ENCODE data around the gene CPN1. TPM values are rescaled to one million over a fixed set of nuclear protein-coding genes. Genes with fewer than 3 reads are reported as not detected.

CPN1 gene
- total and polyA plus RNA-seq, 2 of the 8 experiments (the other 6 are each of a cell fraction or from before 2014, with no cell fraction given) = 0.15 to 0.20 TPM

- Histone ChIP-seq H2BK5ac (ENCODE audit: low read depth, low read length) (no peak overlapping the region), H2AFZ (ENCODE audit: low read length) (no peak overlapping the region), H2AK5ac (ENCODE audit: low read depth, low read length) (no peak overlapping the region), H3K56ac (replicated peaks; ENCODE audit: insufficient read length, low read depth, low read length) (no peak overlapping the region), H4K8ac (ENCODE audit: extremely low read depth, insufficient read depth, low read length) (no peak overlapping the region), H3K79me2 (ENCODE audit: control insufficient read depth in 1 of 2, insufficient read depth in 2 of 2, low read length in 2 of 2) (no peaks in the 10 kb centered on the region), H4K5ac (ENCODE audit: insufficient read length, low read depth, low read length) (no peak overlapping the region), H3K23ac (ENCODE audit: insufficient read length) (no peak overlapping the region), H3K4ac (replicated peaks; ENCODE audit: insufficient read length, low read depth, low read length) (no peak overlapping the region), H3K4me2 (ENCODE audit: insufficient read depth in 1 of 2, low read depth in 2 of 2, low read length in 2 of 2) (no peak overlapping the region), H3K27ac (ENCODE audit: low read depth, low read length) (no peak overlapping the region), H3K27me3 (replicated peaks in 1 of 4; ENCODE audit: control insufficient read depth in 3 of 4, extremely low read depth in 1 of 4, insufficient read depth in 3 of 4, low read length in 3 of 4) (no peaks in the 10 kb centered on the region), H3K4me3 (ENCODE audit: extremely low read depth in 1 of 4, insufficient read depth in 2 of 4, low read depth in 3 of 4, low read length in 4 of 4) (no peak overlapping the region), H3K4me1 (replicated peaks in 1 of 4; ENCODE audit: control insufficient read depth in 3 of 4, insufficient read depth in 4 of 4, low read length in 3 of 4) (peaks cover 3 to 5% (median 4%) of the 10 kb centered on the region in 4 experiments; a peak in 4 of 7 replicates), H3K14ac (ENCODE audit: insufficient read length) (no peak overlapping the region), H3K36me3 (ENCODE audit: control insufficient read depth in 2 of 4, insufficient read depth in 4 of 4, low read length in 3 of 4) (no peaks in the 10 kb centered on the region), H3K9ac (replicated peaks in 1 of 4; ENCODE audit: extremely low read depth in 1 of 4, low read depth in 3 of 4, low read length in 3 of 4) (no peak overlapping the region), H2BK15ac (ENCODE audit: low read length) (no peak overlapping the region), H4K20me1 (replicated peaks in 1 of 2; ENCODE audit: control insufficient read depth in 1 of 2, insufficient read depth in 2 of 2, low read length in 2 of 2) (no peaks in the 10 kb centered on the region), H4K91ac (replicated peaks; ENCODE audit: insufficient read length, low read length) (no peak overlapping the region), H2BK12ac (ENCODE audit: low read depth, low read length) (no peak overlapping the region), H3K79me1 (ENCODE audit: low read depth, low read length) (peaks cover 2% of the 10 kb centered on the region), H3K18ac (ENCODE audit: extremely low read depth, low read length) (no peak overlapping the region), H2BK120ac (replicated peaks; ENCODE audit: low read depth, low read length) (no peak overlapping the region), H3K9me3 (ENCODE audit: insufficient read depth in 2 of 2, low read depth in 1 of 2, low read length in 1 of 2) (no peaks in the 10 kb centered on the region), H3K23me2 (ENCODE audit: low read depth, low read length) (no peaks in the 10 kb centered on the region), H2BK20ac (ENCODE audit: low read length) (no peak overlapping the region)
- ChIA-PET CTCF (ENCODE audit: partially characterized antibody) (interaction anchor here (1.6 to 8.9 kb wide), 2 partner anchors 12 to 84 kb away, joined by 6 to 57 read pairs; partner anchors contain the start of gene DNMBP), POLR2A (ENCODE audit: partially characterized antibody) (interaction anchor here (0.8 kb wide), 1 partner anchor 11 kb away, joined by 4 read pairs; no protein-coding TSS in a partner anchor)
- no peak for TF ChIP-seq SAP30 (IDR thresholded peaks at IDR 0.05; ENCODE audit: insufficient read depth, insufficient replicate concordance, low read length)
- TF ChIP-seq SRF (IDR thresholded peaks at IDR 0.05; ENCODE audit: low read depth, low read length) = no peak
- no peak for TF ChIP-seq SIX5 (IDR thresholded peaks at IDR 0.05; ENCODE audit: low read depth, low read length)
- TF ChIP-seq CBX8 (IDR thresholded peaks at IDR 0.05; ENCODE audit: borderline replicate concordance, low read depth, low read length) = no peak
- no peak for TF ChIP-seq POU5F1 (IDR thresholded peaks at IDR 0.05; ENCODE audit: low read depth, low read length)
- no peak for TF ChIP-seq CBX5 (IDR thresholded peaks at IDR 0.05; ENCODE audit: low read depth, low read length)
- TF ChIP-seq USF2 (IDR thresholded peaks at IDR 0.05; ENCODE audit: low read length) = no peak
- no peak for TF ChIP-seq PHF8 (conservative IDR thresholded peaks at IDR 0.05; ENCODE audit: low read depth, low read length)
- TF ChIP-seq CEBPB (IDR thresholded peaks at IDR 0.05; ENCODE audit: low read depth, low read length) = no peak
- TF ChIP-seq ATF3 (IDR thresholded peaks at IDR 0.05; ENCODE audit: insufficient read depth, low read depth, low read length) = no peak
- FAIRE-seq (no peak), DNase-seq (ENCODE audit: low read depth in 1 of 2, low spot score in 2 of 2) (no peak)
- 80% methylated on average over 4 of the region's 4 CpGs; no CpG with 5 or more reads in 1 of the 2 experiments for WGBS, 2 experiments (ENCODE audit: extremely low coverage in 1 of 2, insufficient coverage in 1 of 2, insufficient read length in 1 of 2, insufficient replicate concordance in 2 of 2, low coverage in 1 of 2, low lambda C conversion rate in 2 of 2, missing lambda C conversion rate in 1 of 2)
Measured at GRCh38 chr10:99996671-99997648, 84.7 kb downstream of the CPN1 start.
